Heart left ventricle (tissue), 16 donors: ENCODE data around the gene GDAP1L1. TPM values are rescaled to one million over a fixed set of nuclear protein-coding genes. Genes with fewer than 3 reads are reported as not detected.
"Not testable (repeated sequence)": the region's sequence is repeated elsewhere in the genome, so short reads cannot be mapped to it uniquely, and the experiment has no call there.

Experiments
- ATAC-seq, 4 donors: fragments of 200-7000 bp; cut with Tn5 transposase; one replicate each; pipeline ENCODE4 v1.9.1; 2020 to 2022; ENCODE audit warnings: moderate library complexity in 4 of 4, mild to moderate bottlenecking in 3 of 4, moderate number of reproducible peaks in 1 of 4
- DNase-seq, 5 donors: peaks; one replicate each; pipeline ENCODE4 v3.0.0-alpha.2; 2020
- H3K27ac ChIP-seq, 12 donors: fragments of 200-600 bp; sonication (generic) in 4 of 12; one replicate each; pipeline versions ENCODE4 v1.5.0 to v1.8.0; 2016 to 2022; ENCODE audit warnings: mild to moderate bottlenecking in 2 of 12
- H3K27me3 ChIP-seq, 9 donors: fragments of 200-600 bp; sonication (generic) in 2 of 9; one replicate each; pipeline versions ENCODE4 v1.5.1 to v1.8.0; 2016 to 2022; ENCODE audit warnings: mild to moderate bottlenecking in 3 of 9
- H3K36me3 ChIP-seq, 9 donors: fragments of 200-600 bp; sonication (generic) in 2 of 9; one replicate each; pipeline versions ENCODE4 v1.5.0 to v1.8.0; 2018 to 2022; ENCODE audit warnings: mild to moderate bottlenecking in 2 of 9
- H3K4me1 ChIP-seq, 12 donors: fragments of 200-600 bp; sonication (generic) in 4 of 12; one replicate each; pipeline versions ENCODE4 v1.5.0 to v1.8.0; 2016 to 2022; ENCODE audit warnings: mild to moderate bottlenecking in 3 of 12
- H3K4me3 ChIP-seq, 12 donors: fragments of 200-600 bp; sonication (generic) in 4 of 12; one replicate each; pipeline versions ENCODE4 v1.5.0 to v1.8.0; 2017 to 2022; ENCODE audit warnings: mild to moderate bottlenecking in 9 of 12, moderate library complexity in 4 of 12
- H3K9me3 ChIP-seq, 12 donors: fragments of 200-600 bp; sonication (generic) in 4 of 12; one replicate each; pipeline versions ENCODE4 v1.5.0 to v1.8.0; 2016 to 2022; ENCODE audit warnings: mild to moderate bottlenecking in 1 of 12
- POLR2A ChIP-seq, 2 donors: fragments of 450-650 bp; IDR thresholded peaks; one replicate each; pipeline ENCODE4 v1.6.1; 2017; ENCODE audit warnings: antibody characterized with exemption in 2 of 2, mild to moderate bottlenecking in 2 of 2, moderate library complexity in 2 of 2
- WGBS, 4 donors: extraction: QIAGEN DNeasy Blood & Tissue Kit in 2 of 4; methylation state at CpG; one replicate each; pipeline versions ENCODE4 v1.1.5 to v1.1.7; 2013 to 2018; 5-methylcytosine and 5-hydroxymethylcytosine counted together
- intact Hi-C, 10 donors: fragments of 100-400 bp; cut with DNase I; formaldehyde crosslinking; loops; one replicate each; pipeline versions ENCODE4 v1.11.1 to v1.14.2; 2022
- polyA plus RNA-seq, 2 donors: library from polyadenylated mRNA; stranded (reverse); fragments of 200-250 nt; gene quantifications; one replicate each; pipeline ENCODE4 v1.2.3, GENCODE V29; 2013
- total RNA-seq, 9 donors: library from RNA; depleted of rRNA in 2 of 9; stranded (reverse); fragments of >200 nt in 2 of 9; fragmentation: NEBNext Ultra II Directional in 3 of 9; extraction: Animal tissue kit (Norgen Biotek cat#: 25700) in 3 of 9; gene quantifications; one replicate each; pipeline versions ENCODE4 v1.1.0 to v1.2.4, GENCODE V29; 2016 to 2023
- TF ChIP-seq, protein P1 (sequence below), 12 donors: fragments of 200-600 bp; sonication (generic) in 4 of 12; IDR thresholded peaks; one replicate each; pipeline versions ENCODE4 v1.5.0 to v1.8.0; 2018 to 2022; ENCODE audit warnings: antibody characterized with exemption in 12 of 12, mild to moderate bottlenecking in 5 of 12
- donor health status: ischemic (EF 13 %, LVEDD 7.1; RV severe dilation, severe dysfunction).
- donor health status: healthy with polysubstance abuse.
- donor health status: DM: no; HTN: yes; CAD: no.
- donor health status: DM: no; HTN: no; CAD: no.
- donor health status: ischemic (EF 25% LVEDD 6.9; RV normal size, moderate dysfunction).
- donor health status: ischemic (EF 25% LVEDD 5.7; RV mildly dilated, moderate dysfunction).
- donor health status: healthy.
- donor health status: DM: yes; HTN: yes; CAD: no.
- donor health status: ischemic (EF 35%, LVEDD 5.7; RV mildly dilated, moderate dysfunction).
- donor health status: nonischemic (EF 11% LVEDD 7.7; RV severe dilation, severe dysfunction).
- donor health status: DM: yes; HTN: yes; CAD: no.
- donor health status: PGD.
- donor health status: ischemic (EF 29% LVEDD 5.4; RV normal size, mild dysfunction).
- donor health status: nonischemic (EF 23%, LVEDD 6.1; RV moderate dilation, normal function).

GDAP1L1 gene
- total and polyA plus RNA-seq, 11 donors: 0.12 to 0.67 (median 0.35) TPM; not detected in 2

DNA sequence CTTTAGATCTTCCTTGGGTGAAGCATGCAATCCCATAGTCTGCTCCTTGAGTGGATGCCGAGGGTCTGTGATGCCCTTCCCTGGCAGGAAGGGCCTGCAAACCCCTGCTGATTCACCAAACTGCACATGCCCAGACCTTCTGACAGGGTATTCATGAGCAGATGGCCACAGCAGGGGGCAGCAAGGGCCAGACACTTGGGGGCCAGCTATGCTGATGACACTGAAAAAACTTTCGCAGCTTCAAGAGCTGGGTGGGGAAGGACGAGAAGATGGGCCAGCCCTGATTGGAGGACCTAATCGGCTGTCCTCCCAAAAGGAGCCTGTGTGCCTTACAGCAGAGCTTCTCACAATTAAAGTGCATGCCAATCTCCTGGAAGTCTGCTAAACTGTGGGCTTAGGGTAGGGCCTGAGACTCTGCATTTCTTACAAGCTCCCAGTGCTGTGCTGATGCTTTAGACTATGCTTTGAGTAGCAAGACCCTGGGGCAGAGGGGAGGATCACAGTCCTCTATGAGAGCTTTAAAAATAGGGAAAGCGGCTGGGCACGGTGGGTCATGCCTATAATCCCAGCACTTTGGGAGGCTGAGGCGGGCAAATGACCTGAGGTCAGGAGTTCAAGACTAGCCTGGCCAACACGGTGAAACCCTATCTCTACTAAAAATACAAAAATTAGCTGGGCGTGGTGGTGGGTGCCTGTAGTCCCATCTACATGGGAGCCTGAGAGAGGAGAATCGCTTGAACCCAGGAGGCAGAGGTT, 15.2 kb upstream of the GDAP1L1 start:
- ATAC-seq: no peak
- no peak for TF ChIP-seq POLR2A (IDR thresholded peaks at IDR 0.05)
- TF ChIP-seq, protein P1, sequence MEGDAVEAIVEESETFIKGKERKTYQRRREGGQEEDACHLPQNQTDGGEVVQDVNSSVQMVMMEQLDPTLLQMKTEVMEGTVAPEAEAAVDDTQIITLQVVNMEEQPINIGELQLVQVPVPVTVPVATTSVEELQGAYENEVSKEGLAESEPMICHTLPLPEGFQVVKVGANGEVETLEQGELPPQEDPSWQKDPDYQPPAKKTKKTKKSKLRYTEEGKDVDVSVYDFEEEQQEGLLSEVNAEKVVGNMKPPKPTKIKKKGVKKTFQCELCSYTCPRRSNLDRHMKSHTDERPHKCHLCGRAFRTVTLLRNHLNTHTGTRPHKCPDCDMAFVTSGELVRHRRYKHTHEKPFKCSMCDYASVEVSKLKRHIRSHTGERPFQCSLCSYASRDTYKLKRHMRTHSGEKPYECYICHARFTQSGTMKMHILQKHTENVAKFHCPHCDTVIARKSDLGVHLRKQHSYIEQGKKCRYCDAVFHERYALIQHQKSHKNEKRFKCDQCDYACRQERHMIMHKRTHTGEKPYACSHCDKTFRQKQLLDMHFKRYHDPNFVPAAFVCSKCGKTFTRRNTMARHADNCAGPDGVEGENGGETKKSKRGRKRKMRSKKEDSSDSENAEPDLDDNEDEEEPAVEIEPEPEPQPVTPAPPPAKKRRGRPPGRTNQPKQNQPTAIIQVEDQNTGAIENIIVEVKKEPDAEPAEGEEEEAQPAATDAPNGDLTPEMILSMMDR (IDR thresholded peaks at IDR 0.05): no peak
- Histone ChIP-seq H3K36me3 (no peaks in the 10 kb centered on the region), H3K27ac (no peak overlapping the region), H3K4me3 (no peak overlapping the region), H3K9me3 (no peaks in the 10 kb centered on the region), H3K27me3 (no peaks in the 10 kb centered on the region), H3K4me1 (peaks cover 0 to 8% (median 0%) of the 10 kb centered on the region in 12 donors)
- 69 to 77% (median 73%) methylated on average over 10 of the region's 10 CpGs for WGBS, 4 donors
- no peak for DNase-seq
- intact Hi-C loops: no loop called here

DNA sequence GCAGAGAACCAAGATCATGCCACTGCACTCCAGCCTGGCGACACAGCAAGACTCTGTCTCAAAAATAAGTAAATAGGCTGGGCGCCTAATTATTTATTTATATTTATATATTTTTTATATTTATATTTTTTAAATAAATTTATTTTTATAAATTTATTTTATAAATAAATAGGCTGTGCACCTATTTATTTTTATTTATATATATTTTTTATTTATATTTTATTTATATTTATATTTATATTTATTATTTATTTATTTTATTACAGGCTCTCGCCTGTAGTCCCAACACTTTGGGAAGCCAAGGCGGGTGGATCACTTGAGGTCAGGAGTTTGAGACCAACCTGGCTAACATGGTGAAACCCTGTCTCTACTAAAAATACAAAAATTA, 14.6 kb upstream of the GDAP1L1 start:
- intact Hi-C loops, H3K27ac ChIP-seq: not testable (repeated sequence)

DNA sequence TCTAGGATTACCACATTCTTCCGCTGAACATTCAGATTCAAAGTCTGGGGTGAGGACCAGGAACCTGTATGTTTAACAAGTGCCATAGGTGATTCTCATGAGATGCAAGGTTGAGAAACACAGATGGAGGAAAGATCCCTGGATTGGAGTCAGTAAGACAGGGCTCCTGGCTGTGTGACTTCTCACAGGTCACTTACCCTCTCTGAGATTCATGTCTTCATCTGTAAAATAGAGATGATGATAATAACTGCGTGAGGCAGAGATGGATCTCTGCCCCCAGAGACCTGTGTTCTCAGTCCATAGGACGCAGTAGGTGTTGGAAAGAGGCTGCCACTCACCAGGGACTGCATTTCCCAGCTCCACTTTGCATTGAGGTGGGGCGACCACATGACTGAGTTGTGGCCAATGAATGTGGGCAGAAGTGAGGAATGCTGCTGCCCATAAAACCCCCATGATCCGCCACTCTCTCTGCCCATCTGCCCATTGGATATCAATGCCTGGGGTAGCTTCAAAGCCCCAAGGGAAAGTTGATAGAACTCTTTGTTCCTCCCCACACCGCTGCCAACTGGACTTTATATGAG, 13.6 kb upstream of the GDAP1L1 start:
- DNase-seq: no peak
- Histone ChIP-seq H3K27me3 (no peaks in the 10 kb centered on the region), H3K27ac (no peak overlapping the region), H3K4me3 (no peak overlapping the region), H3K4me1 (peaks cover 0 to 6% (median 0%) of the 10 kb centered on the region in 12 donors), H3K36me3 (no peaks in the 10 kb centered on the region), H3K9me3 (peaks cover 0 to 1% (median 0%) of the 10 kb centered on the region in 12 donors)
- no peak for TF ChIP-seq POLR2A (IDR thresholded peaks at IDR 0.05)
- TF ChIP-seq, protein P1 (IDR thresholded peaks at IDR 0.05): no peak
- no peak for ATAC-seq
- 92 to 96% (median 95%) methylated on average over 6 of the region's 6 CpGs for WGBS, 4 donors
- intact Hi-C loops: no loop called here

More for the DNA sequence above, 14.6 kb upstream of the GDAP1L1 start:
- H3K4me3 ChIP-seq, ATAC-seq, DNase-seq, H3K4me1 ChIP-seq, H3K27me3 ChIP-seq, H3K9me3 ChIP-seq, H3K36me3 ChIP-seq: not testable (repeated sequence)
- WGBS, 4 donors: 86 to 98% (median 96%) methylated on average over 4 of the region's 4 CpGs

DNA sequence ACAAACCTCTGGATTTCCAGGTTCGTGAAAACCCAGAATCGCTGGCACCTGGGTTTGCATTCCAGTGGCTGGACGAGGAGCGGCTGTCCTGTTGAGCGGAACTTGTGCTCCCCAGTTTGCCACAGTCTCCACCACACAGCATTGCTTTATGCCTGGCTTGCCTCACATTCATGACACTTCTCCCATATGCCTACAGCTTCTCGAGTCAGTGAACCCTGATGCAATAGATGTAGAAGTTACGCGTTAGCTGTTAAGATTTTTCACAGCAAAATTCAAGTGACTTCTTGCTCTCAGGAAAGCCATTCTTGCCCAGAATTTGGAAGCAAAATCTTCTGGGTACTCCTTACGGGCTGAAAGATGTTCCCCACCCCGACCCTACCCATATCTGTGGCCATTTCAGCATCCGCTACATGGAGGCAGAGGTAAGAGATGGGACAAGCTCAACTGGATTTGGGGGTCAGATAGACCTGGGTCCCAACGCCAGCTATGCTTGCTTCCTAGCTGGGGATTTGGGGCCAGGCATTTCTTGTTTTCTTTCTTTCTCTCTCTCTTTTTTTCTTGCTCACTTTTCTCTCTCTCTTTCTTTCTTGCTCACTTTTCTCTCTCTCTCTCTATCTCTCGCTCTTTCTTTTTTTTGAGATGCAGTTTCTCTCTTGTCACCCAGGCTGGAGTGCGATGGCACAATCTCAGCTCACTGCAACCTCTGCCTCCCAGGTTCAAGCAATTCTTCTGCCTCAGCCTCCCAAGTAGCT, 12.4 kb upstream of the GDAP1L1 start:
- no peak for ATAC-seq
- Histone ChIP-seq H3K9me3 (peaks cover 0 to 8% (median 0%) of the 10 kb centered on the region in 12 donors), H3K4me1 (no peaks in the 10 kb centered on the region), H3K27me3 (no peaks in the 10 kb centered on the region), H3K4me3 (no peak overlapping the region), H3K36me3 (no peaks in the 10 kb centered on the region), H3K27ac (no peak overlapping the region)
- 89 to 97% (median 92%) methylated on average over 14 of the region's 14 CpGs for WGBS, 4 donors
- intact Hi-C loops: no loop called here
- no peak for DNase-seq
- no peak for TF ChIP-seq POLR2A (IDR thresholded peaks at IDR 0.05)
- TF ChIP-seq, protein P1 (IDR thresholded peaks at IDR 0.05): no peak
